CD4-positive, CD25-positive, alpha-beta regulatory T cell (primary cell): Measurements from ENCODE around the gene OMP. TPM values are rescaled to one million over a fixed set of nuclear protein-coding genes. Genes with fewer than 3 reads are reported as not detected.

ENCODE experiments used
- ATAC-seq, 2 donors: fragments of 150-1000 bp; cut with Tn5 transposase; one replicate each; pipeline ENCODE4 v1.10.0; 2021; ENCODE audit warnings: low read depth in 2 of 2, moderate number of reproducible peaks in 2 of 2, moderate library complexity in 1 of 2
- DNase-seq, 3 donors: peaks; one replicate each; pipeline versions ENCODE4 v3.0.0 to v3.0.0-alpha.2; 2012 to 2022; ENCODE audit warnings: mixed read lengths in 1 of 3
- H3K27ac ChIP-seq: one replicate; pipeline ENCODE4 v1.7.0; 2013; ENCODE audit warnings: mild to moderate bottlenecking, low read length; ENCODE audit not compliant: insufficient read depth, poor library complexity, severe bottlenecking
- H3K27me3 ChIP-seq: one replicate; pipeline ENCODE4 v1.7.0; 2013; ENCODE audit warnings: low read length; ENCODE audit not compliant: control insufficient read depth, insufficient read depth
- H3K36me3 ChIP-seq: one replicate; pipeline ENCODE4 v1.7.0; 2013; ENCODE audit warnings: mild to moderate bottlenecking, low read length, moderate library complexity; ENCODE audit not compliant: control insufficient read depth, insufficient read depth
- H3K4me1 ChIP-seq: 2 replicates; pipeline ENCODE4 v1.7.0; 2013; ENCODE audit warnings: mild to moderate bottlenecking, low read length; ENCODE audit not compliant: insufficient read depth, control insufficient read depth, poor library complexity, severe bottlenecking
- H3K4me3 ChIP-seq: one replicate; pipeline ENCODE4 v1.7.0; 2013; ENCODE audit warnings: low read depth, mild to moderate bottlenecking, low read length, moderate library complexity
- H3K9me3 ChIP-seq, 2 experiments: 1 replicate in 1 of 2; 2 replicates in 1 of 2; pipeline ENCODE4 v1.7.0; 2013; ENCODE audit warnings: low read length in 2 of 2, mild to moderate bottlenecking in 1 of 2, moderate library complexity in 1 of 2; ENCODE audit not compliant: control insufficient read depth in 2 of 2
- H3K27ac Mint-ChIP-seq, 3 donors: one replicate each; pipeline ENCODE4 v1.8.0; 2020 to 2022; ENCODE audit warnings: mild to moderate bottlenecking in 3 of 3, mixed read lengths in 3 of 3, moderate library complexity in 2 of 3
- H3K27me3 Mint-ChIP-seq: one replicate; pipeline ENCODE4 v1.8.0; 2022; ENCODE audit warnings: mild to moderate bottlenecking, mixed read lengths
- H3K36me3 Mint-ChIP-seq: one replicate; pipeline ENCODE4 v1.8.0; 2020; ENCODE audit warnings: mixed read lengths
- H3K4me1 Mint-ChIP-seq, 4 donors: one replicate each; pipeline ENCODE4 v1.8.0; 2020 to 2022; ENCODE audit warnings: mixed read lengths in 4 of 4, mild to moderate bottlenecking in 1 of 4
- H3K4me3 Mint-ChIP-seq, 4 donors: one replicate each; pipeline ENCODE4 v1.8.0; 2020 to 2022; ENCODE audit warnings: mild to moderate bottlenecking in 4 of 4, mixed read lengths in 4 of 4, moderate library complexity in 3 of 4
- H3K9me3 Mint-ChIP-seq, 7 donors: one replicate each; pipeline ENCODE4 v1.8.0; 2020 to 2022; ENCODE audit warnings: mixed read lengths in 7 of 7, mild to moderate bottlenecking in 3 of 7, moderate library complexity in 2 of 7
- polyA plus RNA-seq, 4 donors: library from polyadenylated mRNA; unstranded; fragments of 300-500 nt; fragmentation: Illumina TruSeq; gene quantifications; one replicate each; pipeline ENCODE4 v1.2.3, GENCODE V29; 2021
- total RNA-seq: library from RNA; stranded (reverse); gene quantifications from one replicate; pipeline ENCODE4 v1.2.3, GENCODE V29; 2022

OMP gene
- total and polyA plus RNA-seq, 5 donors from 2014 or later, result not detected

- H3K4me1 ChIP-seq, result peaks cover 37% of the 10 kb centered on the region
- Mint-ChIP-seq H3K27me3 (no peaks in the 10 kb centered on the region), H3K4me3 (no peak overlapping the region), H3K4me1 (peaks cover 0 to 46% (median 26%) of the 10 kb centered on the region in 4 donors), H3K27ac (peak overlapping the region in 1 of 3 donors; percentile 26), H3K9me3 (no peaks in the 10 kb centered on the region), H3K36me3 (no peaks in the 10 kb centered on the region)
- DNase-seq (no peak), ATAC-seq (no peak)
- H3K9me3 ChIP-seq, result no peaks in the 10 kb centered on the region
- H3K27me3 ChIP-seq, result no peaks in the 10 kb centered on the region
- H3K27ac ChIP-seq, result no peak overlapping the region
- H3K4me3 ChIP-seq, result no peak overlapping the region
- no peaks in the 10 kb centered on the region for H3K36me3 ChIP-seq
Measured at GRCh38 chr11:77150836-77151235, 48.2 kb downstream of the OMP start.

GRCh38 chr11:77151804-77152509, 49.3 kb downstream of the OMP start:
- no peaks in the 10 kb centered on the region for H3K9me3 Mint-ChIP-seq
- no peaks in the 10 kb centered on the region for H3K36me3 ChIP-seq
- H3K4me3 ChIP-seq, result no peak overlapping the region
- H3K9me3 ChIP-seq, result no peaks in the 10 kb centered on the region
- peaks cover 0 to 41% (median 26%) of the 10 kb centered on the region in 4 donors for H3K4me1 Mint-ChIP-seq
- H3K4me1 ChIP-seq, result peaks cover 37% of the 10 kb centered on the region
- ATAC-seq (peak; percentile 49 to 58), DNase-seq (peak; percentile 24 to 52 (median 46))
- H3K27me3 ChIP-seq, result no peaks in the 10 kb centered on the region
- H3K36me3 Mint-ChIP-seq, result no peaks in the 10 kb centered on the region
- H3K27ac ChIP-seq, result peak overlapping the region; percentile 29
- peak overlapping the region in 3 of 4 donors; percentile 18 to 83 (median 35) for H3K4me3 Mint-ChIP-seq
- H3K27me3 Mint-ChIP-seq, result no peaks in the 10 kb centered on the region
- H3K27ac Mint-ChIP-seq, result peak overlapping the region; percentile 78 to 96 (median 82)

DNA sequence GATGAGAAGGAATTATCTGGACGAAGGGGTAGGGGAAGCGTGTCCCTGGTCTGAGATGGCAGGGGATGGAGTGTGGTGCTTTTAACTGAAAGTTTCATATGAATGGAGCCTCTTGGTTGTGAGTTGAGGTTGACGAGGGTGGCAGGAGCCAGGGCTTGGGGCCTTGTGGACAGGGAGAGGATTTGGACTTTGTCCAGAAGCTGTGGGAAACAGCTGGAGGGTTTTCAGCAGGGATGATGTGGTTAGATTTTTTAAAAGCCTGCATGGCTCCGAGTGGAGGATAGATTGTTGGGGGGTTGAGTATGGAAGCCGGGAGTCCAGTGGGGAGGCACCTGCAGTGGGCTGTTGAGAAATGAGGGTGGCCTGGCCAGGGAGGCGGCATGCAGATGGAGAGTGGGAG, 50.2 kb downstream of the OMP start:
- Histone ChIP-seq H3K4me1 (peaks cover 37% of the 10 kb centered on the region), H3K9me3 (no peaks in the 10 kb centered on the region), H3K36me3 (no peaks in the 10 kb centered on the region), H3K4me3 (no peak overlapping the region), H3K27me3 (no peaks in the 10 kb centered on the region), H3K27ac (peak overlapping the region; percentile 25)
- Mint-ChIP-seq H3K36me3 (no peaks in the 10 kb centered on the region), H3K27ac (peak overlapping the region; percentile 65 to 96 (median 78)), H3K9me3 (no peaks in the 10 kb centered on the region), H3K4me3 (peak overlapping the region in 2 of 4 donors; percentile 18), H3K27me3 (no peaks in the 10 kb centered on the region), H3K4me1 (peaks cover 0 to 37% (median 24%) of the 10 kb centered on the region in 4 donors)
- DNase-seq, result no peak
- no peak for ATAC-seq

Other genes starting within 250 kb of the OMP start
- gene ACER3, start 241.9 kb upstream of the OMP start, total RNA-seq, result 11.8 TPM
- gene ACER3, start 241.9 kb upstream of the OMP start, polyA plus RNA-seq, result 10 to 100 TPM in 1 of 4 donors, 1 to 10 TPM in 3; 2.6 to 10.4 (median 3.8) TPM
- gene B3GNT6, start 68.4 kb upstream of the OMP start, total RNA-seq, result not detected
- not detected for gene B3GNT6, start 68.4 kb upstream of the OMP start, polyA plus RNA-seq
- 2.8 TPM for gene CAPN5, start 35.9 kb upstream of the OMP start, total RNA-seq
- 1 to 10 TPM in 3 of 4 donors, under 1 TPM in 1; 0.74 to 1.3 (median 1.1) TPM for gene CAPN5, start 35.9 kb upstream of the OMP start, polyA plus RNA-seq
- gene MYO7A, start 25.4 kb downstream of the OMP start, total RNA-seq, result 0.84 TPM
- gene MYO7A, start 25.4 kb downstream of the OMP start, polyA plus RNA-seq, result under 1 TPM in 3 of 4 donors, not detected in 1; 0.12 to 0.22 (median 0.14) TPM
- not detected for gene GDPD4, start 198.8 kb downstream of the OMP start, total RNA-seq
- gene GDPD4, start 198.8 kb downstream of the OMP start, polyA plus RNA-seq, result not detected